HL-60/S4 treated with phorbol 12-myristate 13-acetate at 8.2 ng/mL for 4 days and 3 days (cell line): ENCODE data around the gene VDR.

Source experiments
- in situ Hi-C: fragments of 300-500 bp; cut with MboI; formaldehyde crosslinking; loops from 2 replicates; pipeline ENCODE4 v1.15.0; 2022; ENCODE audit warnings: low sequenced_read_pairs

VDR gene

GRCh38 chr12:47894652-47895051 is 10.1 kb downstream of the VDR start:
- in situ Hi-C loops, result no loop called here

GRCh38 chr12:47894068-47894467 is 10.7 kb downstream of the VDR start:
- in situ Hi-C loops, result no loop called here

GRCh38 chr12:47892819-47893218 is 12.0 kb downstream of the VDR start:
- in situ Hi-C loops, result no loop called here

- in situ Hi-C loops, result no loop called here
Measured at GRCh38 chr12:47891356-47891755, 13.4 kb downstream of the VDR start.

GRCh38 chr12:47889040-47889439 is 15.8 kb downstream of the VDR start:
- in situ Hi-C loops, result no loop called here

GRCh38 chr12:47888153-47888819 is 16.5 kb downstream of the VDR start:
- in situ Hi-C loops, result no loop called here

- in situ Hi-C loops, result no loop called here
Measured at GRCh38 chr12:47887529-47887928, 17.3 kb downstream of the VDR start.

GRCh38 chr12:47886510-47887240 is 18.1 kb downstream of the VDR start:
- in situ Hi-C loops, result no loop called here

GRCh38 chr12:47885566-47885965 is 19.2 kb downstream of the VDR start:
- in situ Hi-C loops, result no loop called here

GRCh38 chr12:47885012-47885501 is 19.7 kb downstream of the VDR start:
- in situ Hi-C loops, result no loop called here

GRCh38 chr12:47884501-47884900 is 20.3 kb downstream of the VDR start:
- in situ Hi-C loops, result no loop called here

- in situ Hi-C loops, result no loop called here
Measured at GRCh38 chr12:47883663-47884195, 21.1 kb downstream of the VDR start.

- in situ Hi-C loops, result no loop called here
Measured at GRCh38 chr12:47882781-47883546, 21.8 kb downstream of the VDR start.

GRCh38 chr12:47881826-47882427 is 22.9 kb downstream of the VDR start:
- in situ Hi-C loops, result no loop called here

- in situ Hi-C loops, result no loop called here
Measured at GRCh38 chr12:47881051-47881450, 23.7 kb downstream of the VDR start.

GRCh38 chr12:47878918-47879481 is 25.8 kb downstream of the VDR start:
- in situ Hi-C loops, result no loop called here

GRCh38 chr12:47878293-47878917 is 26.4 kb downstream of the VDR start:
- in situ Hi-C loops, result no loop called here

GRCh38 chr12:47877081-47877480 is 27.7 kb downstream of the VDR start:
- in situ Hi-C loops, result no loop called here

GRCh38 chr12:47876440-47876960 is 28.3 kb downstream of the VDR start:
- in situ Hi-C loops, result no loop called here
